ENCODE measurements around the gene ZNF593. TPM values are rescaled to one million over a fixed set of nuclear protein-coding genes. Genes with fewer than 3 reads are reported as not detected.

Gene ZNF593
- total RNA-seq, 1 donor from 2014 or later, result 8.0 TPM

DNA sequence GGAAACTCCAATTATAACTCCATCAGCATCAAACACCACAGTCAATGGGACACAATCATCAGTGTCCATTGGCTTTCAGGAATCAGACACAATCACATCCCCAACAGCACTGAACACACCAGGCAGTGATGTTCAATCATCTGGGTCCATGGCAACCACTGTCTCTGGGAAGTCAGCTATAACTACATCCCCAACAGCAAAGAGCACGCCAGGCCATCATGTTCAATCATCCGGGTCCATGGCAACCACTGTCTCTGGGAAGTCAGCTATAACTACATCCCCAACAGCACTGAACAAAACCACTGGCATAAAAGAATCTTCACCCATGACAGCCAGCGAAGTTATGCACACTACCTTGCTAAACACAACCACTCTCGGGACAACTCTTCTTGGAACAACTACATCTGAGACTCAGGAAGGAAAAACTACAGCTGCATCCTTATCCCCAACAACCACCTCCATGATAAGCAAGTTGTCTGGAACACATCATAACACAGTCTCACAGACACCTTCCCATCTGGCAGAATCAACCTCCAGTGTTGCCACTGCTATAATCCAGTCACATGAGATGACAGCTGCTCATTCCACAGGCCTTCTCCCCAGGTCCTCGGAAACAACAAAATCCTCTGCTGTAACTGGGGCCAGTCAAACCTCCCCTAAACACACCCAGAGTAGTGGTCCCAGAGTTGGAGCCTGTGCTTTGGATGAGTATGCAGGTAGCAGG, 40.6 kb downstream of the ZNF593 start:
- DNase-seq, result no peak

GRCh38 chr1:26212726-26213125, 43.0 kb downstream of the ZNF593 start:
- DNase-seq, result no peak

DNA sequence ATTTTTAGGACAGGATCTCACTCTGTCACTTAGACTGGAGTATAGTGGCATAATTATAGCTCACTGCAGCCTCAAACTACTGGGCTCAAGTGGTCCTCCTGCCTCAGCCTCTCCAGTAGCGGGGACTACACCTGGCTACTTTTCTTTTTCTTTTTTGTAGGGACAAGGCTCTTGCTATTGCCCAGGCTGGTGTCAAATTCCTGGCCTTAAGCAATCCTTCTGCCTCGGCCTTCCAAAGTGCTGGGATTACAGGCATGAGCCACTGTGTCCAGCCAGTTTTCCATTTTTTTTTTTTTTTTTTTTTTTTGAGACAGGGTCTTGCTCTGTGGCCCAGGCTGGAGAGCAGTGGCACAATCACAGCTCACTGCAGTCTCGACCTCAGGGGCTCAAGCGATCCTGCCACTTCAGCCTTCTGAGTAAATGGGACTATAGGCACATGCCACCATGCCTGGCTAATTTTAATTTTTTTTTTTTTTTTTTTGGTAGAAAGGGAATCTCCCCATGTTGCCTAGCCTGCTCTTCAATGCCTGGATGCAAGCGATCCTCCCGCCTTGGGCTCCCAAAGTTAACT, 43.7 kb downstream of the ZNF593 start:
- DNase-seq, result no peak

- DNase-seq, result no peak
Observed at GRCh38 chr1:26215246-26215645, 45.5 kb downstream of the ZNF593 start.

DNA sequence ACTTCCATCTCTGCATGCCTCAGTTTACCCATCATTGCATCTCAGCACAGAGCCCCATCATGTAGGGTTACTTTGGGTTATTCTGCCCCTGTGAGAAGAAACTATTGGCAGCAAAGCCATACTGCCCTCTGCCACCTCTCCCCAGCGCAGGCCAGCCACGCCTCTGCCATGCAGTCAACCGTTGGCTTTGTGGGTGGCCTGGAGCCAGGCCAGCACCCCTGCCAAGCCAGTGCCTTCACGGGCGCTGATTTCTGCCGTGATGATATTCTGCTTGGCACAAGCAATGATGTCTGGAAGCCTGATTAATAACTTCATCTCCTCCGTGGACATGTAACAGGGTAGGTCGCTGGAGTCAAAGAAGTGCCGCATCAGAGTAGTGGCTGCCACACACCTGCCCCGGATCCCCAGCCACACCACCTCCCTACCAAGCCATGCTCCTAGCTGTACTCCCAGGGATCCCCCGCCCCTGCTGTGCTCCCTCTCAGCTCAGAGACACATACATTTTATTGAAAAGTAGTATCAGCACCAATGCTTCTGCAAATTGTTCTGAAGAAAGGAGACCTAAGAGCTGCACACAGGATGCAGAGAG, 49.3 kb downstream of the ZNF593 start:
- DNase-seq, result no peak

Other genes starting within 250 kb of the ZNF593 start
- gene PAFAH2, start 171.8 kb upstream of the ZNF593 start, total RNA-seq, result 1.9 TPM
- 2.3 TPM for gene EXTL1, start 148.1 kb upstream of the ZNF593 start, total RNA-seq
- gene SLC30A2, start 123.8 kb upstream of the ZNF593 start, total RNA-seq, result not detected
- 0.16 TPM for gene TRIM63, start 102.3 kb upstream of the ZNF593 start, total RNA-seq
- gene PDIK1L, start 58.1 kb upstream of the ZNF593 start, total RNA-seq, result 93.6 TPM
- gene FAM110D, start 10.8 kb upstream of the ZNF593 start, total RNA-seq, result 0.47 TPM
- gene C1orf232, start 945 bp upstream of the ZNF593 start, total RNA-seq, result not detected
- not detected for gene ZNF593OS, start 1.9 kb downstream of the ZNF593 start, total RNA-seq
- gene CNKSR1, start 7.6 kb downstream of the ZNF593 start, total RNA-seq, result 3.1 TPM
- gene CATSPER4, start 20.7 kb downstream of the ZNF593 start, total RNA-seq, result not detected
- gene CEP85, start 64.3 kb downstream of the ZNF593 start, total RNA-seq, result 11.5 TPM
- 8.4 TPM for gene SH3BGRL3, start 110.2 kb downstream of the ZNF593 start, total RNA-seq
- gene UBXN11, start 136.7 kb downstream of the ZNF593 start, total RNA-seq, result 5.0 TPM
- 1.1 TPM for gene CD52, start 148.1 kb downstream of the ZNF593 start, total RNA-seq
- 1.1 TPM for gene CRYBG2, start 184.2 kb downstream of the ZNF593 start, total RNA-seq
- not detected for gene ZNF683, start 202.8 kb downstream of the ZNF593 start, total RNA-seq
- gene LIN28A, start 240.9 kb downstream of the ZNF593 start, total RNA-seq, result not detected